ENCODE data around the gene GUCY1A2.

Gene GUCY1A2

GRCh38 chr11:106998116-106998915, 20.0 kb downstream of the GUCY1A2 start:
- no peak for DNase-seq

DNA sequence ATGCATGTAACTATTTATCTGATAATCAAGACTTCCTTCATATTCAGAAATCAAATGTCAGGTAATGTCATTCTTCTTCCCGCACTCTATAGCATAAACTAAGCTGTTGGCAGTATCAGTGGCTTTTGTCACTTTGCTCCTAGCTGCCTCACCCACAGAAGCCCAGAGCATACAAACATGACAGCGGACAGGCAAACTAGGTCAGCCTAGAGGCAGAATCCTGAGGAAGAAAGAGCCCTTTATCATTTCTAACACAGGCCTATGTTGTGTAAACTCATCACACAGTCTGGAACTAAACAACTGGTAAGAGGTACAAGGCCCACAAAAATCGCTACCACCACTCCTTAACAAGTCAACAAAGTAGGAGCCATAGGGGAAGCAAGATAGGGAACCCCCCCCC, 21.0 kb downstream of the GUCY1A2 start:
- DNase-seq = peak; percentile 26

GRCh38 chr11:106996691-106997090, 21.6 kb downstream of the GUCY1A2 start:
- peak; percentile 87 for DNase-seq

- peak; percentile 95 for DNase-seq
Measured at GRCh38 chr11:106990331-106990730, 27.9 kb downstream of the GUCY1A2 start.

- DNase-seq = no peak
Measured at GRCh38 chr11:106989078-106989455, 29.2 kb downstream of the GUCY1A2 start.

DNA sequence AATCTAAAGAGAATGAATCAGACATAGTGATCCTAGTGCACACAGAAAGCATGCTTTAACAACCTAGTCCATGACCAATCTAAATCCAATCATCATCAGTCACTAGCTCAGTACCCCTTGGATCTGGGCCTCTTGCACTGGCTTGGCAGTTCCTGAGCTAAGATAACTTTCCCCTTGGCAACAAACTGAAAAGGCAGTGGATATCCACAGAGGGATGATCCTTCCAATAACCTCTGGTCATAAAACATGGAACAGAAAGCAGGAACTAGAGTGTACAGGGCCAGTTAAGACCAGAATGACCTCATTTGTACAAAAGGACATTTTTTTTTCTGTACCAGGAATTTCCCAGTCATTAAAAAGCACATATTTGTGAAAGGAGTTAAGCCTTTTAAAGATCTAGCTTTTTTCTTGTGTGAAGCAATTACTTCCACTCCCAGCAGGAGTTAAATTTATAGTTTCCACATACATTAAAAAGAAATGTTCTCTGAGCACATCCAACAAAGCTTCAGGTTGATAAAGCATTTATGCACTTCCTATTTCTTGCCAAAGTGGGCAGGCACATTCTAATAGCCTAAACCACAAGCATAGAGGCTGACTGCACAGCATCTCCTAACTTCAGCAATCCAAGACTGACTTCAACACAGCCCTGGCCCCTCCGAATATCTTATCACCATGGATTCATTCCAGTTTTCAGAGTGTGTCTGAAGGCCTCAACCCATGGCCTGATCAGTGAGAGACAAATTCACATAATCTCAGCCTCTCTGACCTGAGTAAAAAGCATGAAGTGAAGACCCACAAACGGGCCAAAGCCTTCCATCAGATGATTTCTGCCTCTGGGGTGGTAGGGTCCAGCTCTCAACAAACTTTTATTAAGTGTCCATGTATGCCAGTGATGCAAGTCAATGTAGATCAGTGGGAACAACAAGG, 29.9 kb downstream of the GUCY1A2 start:
- peak; percentile 72 for DNase-seq

DNA sequence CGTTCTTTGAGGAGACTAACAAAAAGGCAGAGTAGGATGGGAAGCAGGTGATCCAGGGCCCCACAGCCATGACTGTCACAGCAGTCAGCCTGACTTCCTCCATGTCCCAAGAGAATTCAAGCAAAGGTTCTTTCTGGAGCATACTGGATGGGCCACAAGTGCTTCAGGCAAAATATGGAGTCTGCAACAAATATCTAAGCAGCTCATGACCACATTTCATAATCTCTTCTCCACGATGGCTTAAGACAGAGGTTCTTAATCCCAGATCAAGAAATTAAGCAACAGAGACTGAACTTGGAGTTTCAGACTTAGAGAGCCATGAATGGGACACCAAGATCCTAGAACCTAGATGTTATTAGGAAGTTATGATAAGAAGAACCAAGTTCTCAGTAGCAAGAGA, 31.6 kb downstream of the GUCY1A2 start:
- DNase-seq = peak; percentile 59

- no peak for DNase-seq
Measured at GRCh38 chr11:106986261-106986660, 32.0 kb downstream of the GUCY1A2 start.

DNA sequence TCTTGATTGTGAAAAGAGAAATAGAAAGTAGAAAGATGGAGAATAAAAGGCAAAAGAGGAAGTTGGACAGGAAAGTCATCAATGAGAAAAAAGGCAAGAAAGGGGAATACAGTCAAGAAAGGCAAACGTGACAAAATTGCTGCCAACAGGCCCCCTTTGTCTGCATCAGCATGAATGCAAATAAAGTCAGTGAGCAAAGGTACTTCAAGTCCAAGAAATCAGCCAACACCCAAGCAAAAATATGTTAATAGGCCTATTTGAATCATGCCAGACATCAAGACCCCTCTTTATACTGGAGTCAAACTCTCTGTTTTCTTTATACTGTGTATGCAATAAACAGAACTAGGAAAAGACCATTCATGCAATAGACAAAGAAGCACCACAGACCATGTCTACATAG, 34.3 kb downstream of the GUCY1A2 start:
- DNase-seq = no peak

DNA sequence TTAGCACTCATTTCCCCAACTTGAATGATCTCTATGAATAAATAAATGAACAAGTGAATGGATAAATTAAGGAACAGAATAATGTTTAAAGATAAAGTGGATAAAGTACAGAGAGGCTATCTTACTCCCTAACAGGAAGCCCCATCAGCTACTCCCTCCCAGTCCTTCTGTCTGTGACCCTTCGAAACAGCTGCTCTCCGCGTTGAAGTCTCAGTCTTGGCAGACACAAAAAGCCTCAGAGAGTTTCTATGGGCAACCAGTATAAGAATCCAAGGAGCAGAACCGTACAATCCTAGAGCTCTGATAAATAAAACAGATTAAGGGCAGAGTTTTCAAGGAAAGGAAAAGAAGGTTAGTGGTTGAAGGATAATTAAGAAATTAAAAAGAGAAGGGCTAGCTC, 35.0 kb downstream of the GUCY1A2 start:
- DNase-seq = no peak

GRCh38 chr11:106974831-106975230, 43.4 kb downstream of the GUCY1A2 start:
- DNase-seq = no peak

DNA sequence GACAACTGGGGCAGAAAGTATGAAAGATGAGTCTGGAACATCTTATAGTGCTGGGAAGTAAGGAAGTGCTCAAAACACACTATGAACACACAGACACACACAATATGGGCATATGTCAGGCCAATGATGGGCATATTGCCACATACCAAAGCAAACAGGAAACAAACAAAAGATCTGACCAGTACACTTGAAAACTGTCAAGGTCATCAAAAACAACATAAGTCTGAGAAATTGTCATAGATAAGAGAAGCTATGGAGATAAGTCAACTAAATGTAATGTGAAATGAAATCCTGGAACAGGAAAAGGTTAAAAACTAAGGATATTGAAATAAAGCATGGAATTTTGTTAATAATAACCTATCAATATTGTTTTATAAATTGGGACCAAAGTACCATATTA, 46.4 kb downstream of the GUCY1A2 start:
- no peak for DNase-seq

GRCh38 chr11:106969644-106970355, 48.5 kb downstream of the GUCY1A2 start:
- no peak for DNase-seq

GRCh38 chr11:106962995-106963394, 55.3 kb downstream of the GUCY1A2 start:
- DNase-seq = no peak

- no peak for DNase-seq
Measured at GRCh38 chr11:106961518-106961917, 56.8 kb downstream of the GUCY1A2 start.

GRCh38 chr11:106961048-106961447, 57.2 kb downstream of the GUCY1A2 start:
- no peak for DNase-seq

DNA sequence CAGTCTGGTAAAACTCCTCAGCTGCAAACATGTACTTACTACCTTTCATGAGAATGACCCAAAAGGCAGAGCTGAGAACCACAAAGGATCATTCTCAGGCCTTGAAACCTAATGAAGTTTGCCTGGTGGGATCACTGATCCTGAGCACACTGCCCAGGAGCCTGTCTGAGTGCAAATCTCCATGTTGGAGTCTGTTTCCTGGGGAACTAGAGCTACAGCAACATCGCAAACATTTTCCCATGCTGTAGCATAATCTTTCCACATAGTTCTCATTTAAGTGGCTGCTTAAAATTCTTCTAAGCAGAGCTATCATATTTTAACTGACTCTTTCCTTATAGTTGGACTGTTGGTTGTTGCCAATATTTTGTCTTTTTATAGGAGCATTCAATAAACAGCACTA, 58.5 kb downstream of the GUCY1A2 start:
- no peak for DNase-seq

GRCh38 chr11:106959386-106959785, 58.9 kb downstream of the GUCY1A2 start:
- DNase-seq = no peak

DNA sequence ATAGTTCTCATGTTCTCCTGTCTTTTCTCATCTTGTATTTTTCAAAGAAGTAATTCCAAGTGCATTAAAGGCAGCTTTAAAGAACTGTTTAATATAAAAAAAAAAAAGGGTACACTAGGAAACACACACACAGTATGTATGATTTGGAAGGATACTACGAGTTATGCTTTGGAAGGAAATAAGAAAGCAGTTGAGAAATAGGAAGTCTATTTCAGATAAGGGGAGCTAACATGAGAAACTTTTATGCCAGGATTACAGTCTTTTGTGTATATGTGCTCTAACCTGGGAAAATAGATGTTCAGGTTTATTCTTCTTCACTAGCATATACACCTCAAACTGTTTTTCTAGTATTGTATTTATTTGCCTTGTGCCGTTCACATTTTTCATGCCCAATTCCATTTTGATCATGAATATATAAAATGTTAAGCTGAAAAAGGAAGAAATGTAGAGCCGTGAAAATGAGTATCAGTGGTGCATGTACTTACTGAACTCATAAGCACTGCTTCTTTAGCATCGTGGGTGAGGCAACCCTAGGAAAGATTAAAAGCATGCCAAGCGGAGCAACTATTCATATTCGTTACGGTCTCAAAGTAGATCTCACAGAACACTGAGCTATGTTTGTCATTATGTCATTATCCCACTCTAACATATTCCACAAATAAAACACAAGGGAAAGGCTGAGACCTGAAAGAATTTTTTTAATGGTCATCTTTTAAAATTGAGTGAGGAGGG, 59.6 kb downstream of the GUCY1A2 start:
- no peak for DNase-seq

DNA sequence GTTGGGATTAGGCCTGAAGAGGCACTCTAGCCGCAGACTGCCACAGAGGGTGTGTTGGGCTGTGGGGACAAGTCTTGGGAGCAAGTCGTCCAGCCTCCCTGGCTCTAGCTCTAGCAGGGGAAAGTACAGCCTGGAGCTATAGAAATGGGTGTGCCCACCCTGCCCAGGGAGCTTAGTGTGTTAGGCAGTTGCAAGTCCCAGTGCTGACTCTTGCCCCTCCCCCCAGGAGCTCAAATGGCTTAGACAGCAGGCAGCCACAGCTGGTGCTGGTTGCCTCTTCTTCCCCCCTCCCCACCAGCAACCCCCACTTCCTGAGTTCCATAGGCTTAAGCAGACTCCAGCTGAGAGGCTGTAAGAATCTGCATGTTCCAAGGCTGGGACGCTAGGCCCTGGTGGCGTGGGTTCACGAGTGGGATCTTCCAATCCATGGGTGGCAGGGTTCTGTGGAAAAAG, 61.2 kb downstream of the GUCY1A2 start:
- DNase-seq = peak; percentile 83

GRCh38 chr11:106950067-106950491, 68.2 kb downstream of the GUCY1A2 start:
- peak; percentile 60 for DNase-seq

- no peak for DNase-seq
Measured at GRCh38 chr11:106943089-106943488, 75.2 kb downstream of the GUCY1A2 start.

Measured in NCI-H82 (cell line).